ENCODE results near the gene RAB5B.
"Not testable (repeated sequence)": the region's sequence is repeated elsewhere in the genome, so short reads cannot be mapped to it uniquely, and the experiment has no call there.

The RAB5B gene

GRCh38 chr12:55972042-55972441, 1.8 kb upstream of the RAB5B start:
- TF ChIP-seq CTCF (IDR thresholded peaks at IDR 0.05; ENCODE audit: insufficient read depth, low read depth, low read length, missing control alignments): no peak
- DNase-seq (ENCODE audit: low read depth): no peak

GRCh38 chr12:55972456-55972855, 1.4 kb upstream of the RAB5B start:
- TF ChIP-seq CTCF (IDR thresholded peaks at IDR 0.05; ENCODE audit: insufficient read depth, low read depth, low read length, missing control alignments): no peak
- DNase-seq (ENCODE audit: low read depth): no peak

More at GRCh38 chr12:55972042-55972441, 1.8 kb upstream of the RAB5B start:
- no peak overlapping the region for H3K4me3 ChIP-seq (ENCODE audit: low read depth, low read length)

GRCh38 chr12:55972911-55973598, 823 bp upstream of the RAB5B start:
- DNase-seq (ENCODE audit: low read depth): peak; percentile 44
- TF ChIP-seq CTCF (IDR thresholded peaks at IDR 0.05; ENCODE audit: insufficient read depth, low read depth, low read length, missing control alignments): no peak
- peak overlapping the region; percentile 74 for H3K4me3 ChIP-seq (ENCODE audit: low read depth, low read length)

More at GRCh38 chr12:55972456-55972855, 1.4 kb upstream of the RAB5B start:
- H3K4me3 ChIP-seq (ENCODE audit: low read depth, low read length): peak overlapping the region; percentile 74

- TF ChIP-seq CTCF (IDR thresholded peaks at IDR 0.05; ENCODE audit: insufficient read depth, low read depth, low read length, missing control alignments): no peak
- DNase-seq (ENCODE audit: low read depth): peak; percentile 59
Measured at GRCh38 chr12:55974308-55974730, 441 bp downstream of the RAB5B start.

GRCh38 chr12:55978393-55978792, 4.5 kb downstream of the RAB5B start:
- no peak for DNase-seq (ENCODE audit: low read depth)
- H3K4me3 ChIP-seq (ENCODE audit: low read depth, low read length): no peak overlapping the region
- TF ChIP-seq CTCF (IDR thresholded peaks at IDR 0.05; ENCODE audit: insufficient read depth, low read depth, low read length, missing control alignments): no peak

More at GRCh38 chr12:55974308-55974730, 441 bp downstream of the RAB5B start:
- peak overlapping the region; percentile 88 for H3K4me3 ChIP-seq (ENCODE audit: low read depth, low read length)

- TF ChIP-seq CTCF (IDR thresholded peaks at IDR 0.05; ENCODE audit: insufficient read depth, low read depth, low read length, missing control alignments): no peak
- no peak overlapping the region for H3K4me3 ChIP-seq (ENCODE audit: low read depth, low read length)
- no peak for DNase-seq (ENCODE audit: low read depth)
Measured at GRCh38 chr12:55979069-55979468, 5.2 kb downstream of the RAB5B start.

- not testable (repeated sequence) for DNase-seq (ENCODE audit: low read depth); H3K4me3 ChIP-seq (ENCODE audit: low read depth, low read length)
Measured at GRCh38 chr12:55981882-55982281, 8.0 kb downstream of the RAB5B start.

Data from GM12865 (cell line).